GM19324 (cell line): ENCODE measurements around the gene POLR2A.
"Not testable (repeated sequence)": the region's sequence is repeated elsewhere in the genome, so short reads cannot be mapped to it uniquely, and the experiment has no call there.

Source experiments
- ATAC-seq: cut with Tn5 transposase; IDR thresholded peaks from one replicate; pipeline ENCODE4 v1.9.1; 2021; ENCODE audit warnings: mild to moderate bottlenecking, moderate library complexity; ENCODE audit not compliant: unreplicated experiment, low FRiP score

Gene POLR2A

GRCh38 chr17:7459961-7460545 lies 24.1 kb upstream of the POLR2A start:
- ATAC-seq, result no peak

- ATAC-seq, result no peak
Measured at GRCh38 chr17:7460850-7461660, 23.1 kb upstream of the POLR2A start.

- no peak for ATAC-seq
Measured at GRCh38 chr17:7462474-7463371, 21.4 kb upstream of the POLR2A start.

- no peak for ATAC-seq
Measured at GRCh38 chr17:7463372-7463846, 20.8 kb upstream of the POLR2A start.

GRCh38 chr17:7464081-7464480 lies 20.1 kb upstream of the POLR2A start:
- ATAC-seq, result no peak

GRCh38 chr17:7465597-7466275 lies 18.4 kb upstream of the POLR2A start:
- no peak for ATAC-seq

- ATAC-seq, result no peak
Measured at GRCh38 chr17:7466318-7466638, 17.9 kb upstream of the POLR2A start.

- ATAC-seq, result no peak
Measured at GRCh38 chr17:7466639-7467341, 17.4 kb upstream of the POLR2A start.

- no peak for ATAC-seq
Measured at GRCh38 chr17:7467498-7467897, 16.7 kb upstream of the POLR2A start.

- no peak for ATAC-seq
Measured at GRCh38 chr17:7468290-7468689, 15.9 kb upstream of the POLR2A start.

GRCh38 chr17:7468804-7469389 lies 15.3 kb upstream of the POLR2A start:
- no peak for ATAC-seq

- ATAC-seq, result not testable (repeated sequence)
Measured at GRCh38 chr17:7469843-7470242, 14.3 kb upstream of the POLR2A start.

- not testable (repeated sequence) for ATAC-seq
Measured at GRCh38 chr17:7470457-7470973, 13.7 kb upstream of the POLR2A start.

- ATAC-seq, result no peak
Measured at GRCh38 chr17:7471729-7472128, 12.4 kb upstream of the POLR2A start.

- not testable (repeated sequence) for ATAC-seq
Measured at GRCh38 chr17:7474767-7475166, 9.4 kb upstream of the POLR2A start.

GRCh38 chr17:7475764-7476422 lies 8.3 kb upstream of the POLR2A start:
- ATAC-seq, result no peak

GRCh38 chr17:7476494-7476893 lies 7.7 kb upstream of the POLR2A start:
- ATAC-seq, result no peak

- ATAC-seq, result no peak
Measured at GRCh38 chr17:7476951-7477350, 7.2 kb upstream of the POLR2A start.
